HG03103 (cell line): ENCODE measurements around the gene GALNT6.
"Not testable (repeated sequence)": the region's sequence is repeated elsewhere in the genome, so short reads cannot be mapped to it uniquely, and the experiment has no call there.

Experiments used
- ATAC-seq: cut with Tn5 transposase; IDR thresholded peaks from one replicate; pipeline ENCODE4 v1.9.1; 2021; ENCODE audit warnings: low read depth; ENCODE audit not compliant: unreplicated experiment

Gene GALNT6

GRCh38 chr12:51326698-51327439 lies 64.3 kb downstream of the GALNT6 start:
- ATAC-seq: peak; percentile 49

- ATAC-seq: no peak
Measured at GRCh38 chr12:51324953-51325352, 66.3 kb downstream of the GALNT6 start.

DNA sequence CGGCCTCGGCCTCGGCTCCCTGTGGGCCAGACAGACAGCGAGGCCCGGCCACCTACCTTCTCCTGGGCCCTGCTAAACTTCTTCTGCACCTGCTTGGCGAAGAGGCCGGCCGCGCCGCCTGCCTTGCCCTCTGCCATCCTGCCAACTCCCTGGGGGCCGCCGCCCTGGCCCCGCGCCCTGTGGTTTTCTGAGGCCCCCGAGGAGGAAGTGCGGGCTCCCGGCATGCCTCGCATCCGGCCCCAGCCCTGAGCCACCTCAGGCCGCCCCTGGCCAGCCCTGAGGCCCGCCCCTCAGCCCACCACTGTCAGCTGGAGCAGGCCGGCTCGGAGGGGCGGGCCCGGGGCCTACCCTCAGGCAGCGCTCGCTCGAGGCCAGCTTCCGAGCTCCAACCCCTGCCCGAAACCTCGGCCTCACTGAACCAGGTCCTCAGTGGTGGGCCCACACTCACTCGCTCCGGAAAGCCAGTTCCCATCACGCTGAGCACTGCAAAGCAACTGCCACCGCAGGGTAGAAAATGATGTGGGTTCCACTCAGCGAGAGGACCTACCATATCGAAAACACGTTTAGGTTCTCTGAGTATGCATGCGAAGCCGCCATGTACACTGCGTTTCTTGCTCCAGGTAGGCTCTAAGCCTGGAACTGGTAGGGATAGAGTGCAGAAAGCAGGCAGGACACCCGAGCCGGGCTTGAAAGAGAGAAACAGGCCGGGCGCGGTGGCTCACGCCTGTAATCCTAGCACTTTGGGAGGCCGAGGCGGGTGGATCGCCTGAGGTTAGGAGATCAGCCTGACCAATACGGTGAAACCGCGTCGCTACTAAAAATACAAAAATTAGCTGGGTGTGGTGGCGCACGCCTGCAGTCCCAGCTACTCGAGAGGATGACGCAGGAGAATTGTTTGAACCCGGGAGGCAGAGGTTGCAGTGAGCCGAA lies 67.0 kb downstream of the GALNT6 start, which contains the start of gene BIN2:
Gene BIN2 (minus strand): TSS at position 209 of the 930 bp plus-strand sequence. CDS start 72 bp downstream, at position 137.
- ATAC-seq: peak; percentile 47

- ATAC-seq: no peak
Measured at GRCh38 chr12:51323317-51323960, 67.8 kb downstream of the GALNT6 start.

DNA sequence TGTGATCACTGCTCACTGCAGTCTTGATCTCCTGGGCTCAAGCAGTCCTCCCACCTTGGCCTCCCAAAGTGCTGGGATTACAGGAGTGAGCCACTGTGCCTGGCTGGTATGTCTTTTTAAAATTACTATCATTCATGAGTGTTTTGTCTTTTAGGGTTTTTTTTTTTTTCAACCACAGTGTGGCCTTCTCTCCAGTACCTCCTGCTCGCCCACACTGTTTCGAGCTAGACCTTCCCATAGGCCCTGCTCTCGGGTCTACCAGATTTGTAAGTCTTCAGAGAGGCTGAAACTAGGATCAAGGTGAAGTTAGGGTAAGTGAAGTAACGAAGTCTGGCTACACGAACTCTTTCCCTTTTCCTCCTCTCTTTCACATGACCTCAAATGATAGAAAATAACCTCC lies 68.8 kb downstream of the GALNT6 start:
- ATAC-seq: no peak

GRCh38 chr12:51321882-51322281 lies 69.3 kb downstream of the GALNT6 start:
- no peak for ATAC-seq

GRCh38 chr12:51320695-51321320 lies 70.4 kb downstream of the GALNT6 start:
- no peak for ATAC-seq

GRCh38 chr12:51320311-51320694 lies 70.9 kb downstream of the GALNT6 start:
- ATAC-seq: no peak

GRCh38 chr12:51318846-51319599 lies 72.2 kb downstream of the GALNT6 start:
- ATAC-seq: no peak

DNA sequence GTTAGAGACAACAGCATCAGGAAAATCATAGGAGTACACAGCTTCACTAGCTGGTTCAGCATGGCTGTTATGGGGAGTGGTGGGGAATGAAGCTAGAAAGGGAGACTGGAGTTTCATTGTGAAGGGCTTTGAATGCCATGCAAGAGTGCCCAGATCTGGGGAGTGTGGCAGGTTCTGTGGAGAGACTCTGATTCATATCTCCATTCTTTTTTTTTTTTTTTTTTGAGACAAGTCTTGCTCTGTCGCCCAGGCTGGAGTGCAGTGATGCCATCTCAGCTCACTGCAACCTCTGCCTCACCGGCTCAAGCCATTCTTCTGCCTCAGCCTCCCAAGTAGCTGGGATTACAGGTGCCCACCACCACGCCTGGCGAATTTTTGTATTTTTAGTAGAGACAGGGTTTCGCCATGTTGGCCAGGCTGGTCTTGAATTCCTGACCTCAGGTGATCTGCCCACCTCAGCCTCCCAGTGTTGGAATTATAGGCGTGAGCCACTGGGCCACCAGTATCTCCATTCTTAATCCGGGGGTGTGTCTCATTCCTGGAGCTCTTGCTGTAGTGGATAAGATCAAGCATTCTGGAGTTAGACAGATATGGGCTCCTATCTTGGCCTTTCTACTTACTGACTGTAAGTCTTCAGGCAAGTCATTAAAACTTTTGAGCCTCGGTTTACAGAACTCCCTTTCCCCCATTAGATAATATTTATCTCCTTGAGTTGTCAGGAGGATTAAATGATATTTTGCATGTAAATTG lies 73.0 kb downstream of the GALNT6 start:
- not testable (repeated sequence) for ATAC-seq

GRCh38 chr12:51311389-51311788 lies 79.8 kb downstream of the GALNT6 start:
- ATAC-seq: no peak

DNA sequence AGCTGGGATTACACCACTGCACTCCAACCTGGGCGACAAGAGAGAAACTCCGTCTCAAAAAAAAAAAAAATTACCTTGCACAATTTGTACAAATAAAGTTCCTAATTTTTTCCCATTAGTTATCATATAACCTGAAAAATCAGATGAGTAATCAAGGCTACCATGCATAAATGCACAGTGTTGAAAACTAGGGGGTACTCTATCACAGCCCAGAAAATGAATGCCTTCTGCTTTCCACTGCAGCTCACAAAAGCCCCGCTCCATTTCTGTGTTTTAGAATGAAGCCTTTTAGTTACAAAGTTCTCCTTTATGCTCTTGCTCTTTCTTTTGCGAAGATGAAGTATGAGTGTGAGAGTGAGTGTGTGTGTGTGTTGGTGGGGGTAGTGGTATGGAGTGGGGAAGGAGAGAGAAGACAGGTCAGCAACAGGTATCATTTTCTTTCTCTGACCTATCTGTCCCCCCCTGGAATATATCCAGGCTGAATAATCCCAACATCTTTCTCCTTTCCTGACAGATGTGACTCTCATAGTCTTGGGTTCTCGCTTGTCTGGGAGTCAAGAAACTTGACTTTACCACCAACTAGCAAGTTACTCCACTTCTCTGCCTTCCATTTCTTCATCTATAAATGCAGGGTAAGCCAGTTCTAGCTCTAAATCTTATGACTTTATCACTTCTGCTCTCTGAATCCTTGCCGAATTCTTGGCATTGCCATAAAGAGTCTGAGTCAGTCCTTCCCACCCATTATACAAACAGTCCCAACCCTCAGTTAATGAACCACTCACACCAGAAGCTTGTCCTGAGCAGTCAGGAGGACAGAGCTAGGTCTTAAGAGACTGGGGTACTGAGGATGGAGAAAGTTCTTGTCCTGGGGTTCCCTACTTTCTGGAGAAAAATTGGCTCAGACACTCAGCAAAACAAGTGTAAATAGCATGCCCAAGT lies 83.3 kb downstream of the GALNT6 start:
- no peak for ATAC-seq

- no peak for ATAC-seq
Measured at GRCh38 chr12:51306507-51306906, 84.7 kb downstream of the GALNT6 start.
